Measurements from ENCODE around the gene ME3.

ME3 gene

GRCh38 chr11:86672007-86672621, at the start of gene ME3:
Gene ME3 (minus strand): TSS chr11:86672616.
- Histone ChIP-seq H3K4me1 (ENCODE audit: control insufficient read depth, insufficient read depth, low read length) (peaks cover 45% of the 10 kb centered on the region), H3K27me3 (ENCODE audit: control insufficient read depth in 1 of 2, insufficient read depth in 2 of 2, low read length in 2 of 2) (no peaks in the 10 kb centered on the region), H3K9me3 (ENCODE audit: control insufficient read depth in 2 of 2, low read length in 2 of 2) (no peaks in the 10 kb centered on the region), H3K9ac (ENCODE audit: low read length in 2 of 2) (peak within 1 kb of the TSS; percentile 90 to 94), H3K27ac (ENCODE audit: low read length) (peak within 1 kb of the TSS; percentile 98), H3K4me3 (ENCODE audit: low read length in 2 of 2) (peak within 1 kb of the TSS; percentile 48 to 85), H3K36me3 (ENCODE audit: control insufficient read depth in 2 of 2, insufficient read depth in 2 of 2, low read length in 2 of 2) (peaks cover 0 to 4% of the 10 kb centered on the region in 2 donors)

GRCh38 chr11:86722006-86722405, 49.6 kb upstream of the ME3 start:
- no peaks in the 10 kb centered on the region for H3K27me3 ChIP-seq (ENCODE audit: control insufficient read depth in 1 of 2, insufficient read depth in 2 of 2, low read length in 2 of 2)
- no peaks in the 10 kb centered on the region for H3K36me3 ChIP-seq (ENCODE audit: control insufficient read depth in 2 of 2, insufficient read depth in 2 of 2, low read length in 2 of 2)
- no peaks in the 10 kb centered on the region for H3K9me3 ChIP-seq (ENCODE audit: control insufficient read depth in 2 of 2, low read length in 2 of 2)
- no peaks in the 10 kb centered on the region for H3K4me1 ChIP-seq (ENCODE audit: control insufficient read depth, insufficient read depth, low read length)
- no peak overlapping the region for H3K27ac ChIP-seq (ENCODE audit: low read length)
- no peak overlapping the region for H3K9ac ChIP-seq (ENCODE audit: low read length in 2 of 2)
- no peak overlapping the region for H3K4me3 ChIP-seq (ENCODE audit: low read length in 2 of 2)

- no peaks in the 10 kb centered on the region for H3K9me3 ChIP-seq (ENCODE audit: control insufficient read depth in 2 of 2, low read length in 2 of 2)
Measured at GRCh38 chr11:86720546-86720945, 48.1 kb upstream of the ME3 start.

DNA sequence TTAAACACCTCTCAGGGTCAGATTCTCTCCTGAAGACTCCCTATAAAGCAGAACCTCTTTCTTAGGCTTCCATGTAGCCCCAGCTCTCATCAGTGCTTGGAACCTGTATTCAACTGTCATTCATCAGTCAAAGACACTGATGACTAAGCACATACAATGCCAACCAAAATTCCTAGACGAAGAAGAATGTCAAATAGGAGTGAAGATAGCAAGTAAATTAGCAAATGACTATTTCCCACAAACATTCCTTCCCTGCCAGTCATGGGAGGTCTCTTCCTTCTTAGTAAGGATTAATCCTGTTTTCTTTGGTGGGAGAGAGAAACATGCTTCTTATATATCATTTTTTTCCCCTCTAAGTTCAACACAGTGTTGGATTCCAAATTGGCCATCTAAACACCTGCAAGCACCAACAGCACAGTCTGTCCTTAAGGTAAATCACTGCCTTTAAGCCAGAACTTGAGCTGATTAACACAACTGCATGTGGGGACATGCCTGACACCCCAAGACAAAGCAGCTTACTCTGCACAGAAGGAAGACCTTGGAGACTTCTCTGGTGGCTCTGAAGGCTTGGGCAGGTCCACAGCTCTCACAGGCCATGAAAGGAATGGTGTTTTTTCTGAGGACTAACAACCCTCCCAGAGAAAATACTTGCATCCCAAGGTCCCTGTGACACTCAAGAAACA, 47.5 kb upstream of the ME3 start:
- H3K9me3 ChIP-seq (ENCODE audit: control insufficient read depth in 2 of 2, low read length in 2 of 2), result no peaks in the 10 kb centered on the region
- H3K4me1 ChIP-seq (ENCODE audit: control insufficient read depth, insufficient read depth, low read length), result no peaks in the 10 kb centered on the region
- no peak overlapping the region for H3K9ac ChIP-seq (ENCODE audit: low read length in 2 of 2)
- H3K36me3 ChIP-seq (ENCODE audit: control insufficient read depth in 2 of 2, insufficient read depth in 2 of 2, low read length in 2 of 2), result no peaks in the 10 kb centered on the region
- H3K4me3 ChIP-seq (ENCODE audit: low read length in 2 of 2), result no peak overlapping the region
- H3K27ac ChIP-seq (ENCODE audit: low read length), result no peak overlapping the region
- no peaks in the 10 kb centered on the region for H3K27me3 ChIP-seq (ENCODE audit: control insufficient read depth in 1 of 2, insufficient read depth in 2 of 2, low read length in 2 of 2)

More at GRCh38 chr11:86720546-86720945, 48.1 kb upstream of the ME3 start:
- H3K27ac ChIP-seq (ENCODE audit: low read length), result no peak overlapping the region
- no peaks in the 10 kb centered on the region for H3K4me1 ChIP-seq (ENCODE audit: control insufficient read depth, insufficient read depth, low read length)
- no peaks in the 10 kb centered on the region for H3K27me3 ChIP-seq (ENCODE audit: control insufficient read depth in 1 of 2, insufficient read depth in 2 of 2, low read length in 2 of 2)
- H3K36me3 ChIP-seq (ENCODE audit: control insufficient read depth in 2 of 2, insufficient read depth in 2 of 2, low read length in 2 of 2), result no peaks in the 10 kb centered on the region
- H3K4me3 ChIP-seq (ENCODE audit: low read length in 2 of 2), result no peak overlapping the region
- H3K9ac ChIP-seq (ENCODE audit: low read length in 2 of 2), result no peak overlapping the region

GRCh38 chr11:86718999-86719398, 46.6 kb upstream of the ME3 start:
- Histone ChIP-seq H3K9me3 (ENCODE audit: control insufficient read depth in 2 of 2, low read length in 2 of 2) (no peaks in the 10 kb centered on the region), H3K9ac (ENCODE audit: low read length in 2 of 2) (no peak overlapping the region), H3K27me3 (ENCODE audit: control insufficient read depth in 1 of 2, insufficient read depth in 2 of 2, low read length in 2 of 2) (no peaks in the 10 kb centered on the region), H3K4me3 (ENCODE audit: low read length in 2 of 2) (no peak overlapping the region), H3K4me1 (ENCODE audit: control insufficient read depth, insufficient read depth, low read length) (no peaks in the 10 kb centered on the region), H3K36me3 (ENCODE audit: control insufficient read depth in 2 of 2, insufficient read depth in 2 of 2, low read length in 2 of 2) (no peaks in the 10 kb centered on the region), H3K27ac (ENCODE audit: low read length) (no peak overlapping the region)

DNA sequence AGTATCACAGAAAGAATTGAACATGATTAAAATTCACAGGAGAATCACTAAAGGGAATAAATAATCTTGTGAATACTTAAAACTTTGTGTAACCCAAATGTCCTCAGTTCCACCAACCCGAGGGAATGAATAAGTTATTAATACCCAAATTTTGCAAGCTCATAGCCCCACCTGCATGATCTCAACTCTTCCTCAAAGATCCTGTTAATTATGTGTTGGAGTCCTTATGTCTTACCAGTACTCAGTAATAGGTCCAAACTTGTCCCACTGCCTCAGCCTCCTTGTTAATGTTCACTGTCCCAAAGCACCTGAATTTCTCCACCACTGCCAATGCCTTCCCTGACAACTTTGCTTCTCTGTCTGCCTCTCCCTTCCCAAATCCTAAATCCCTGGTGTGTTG, 46.1 kb upstream of the ME3 start:
- no peaks in the 10 kb centered on the region for H3K4me1 ChIP-seq (ENCODE audit: control insufficient read depth, insufficient read depth, low read length)
- H3K27ac ChIP-seq (ENCODE audit: low read length), result no peak overlapping the region
- H3K9me3 ChIP-seq (ENCODE audit: control insufficient read depth in 2 of 2, low read length in 2 of 2), result no peaks in the 10 kb centered on the region
- no peaks in the 10 kb centered on the region for H3K27me3 ChIP-seq (ENCODE audit: control insufficient read depth in 1 of 2, insufficient read depth in 2 of 2, low read length in 2 of 2)
- H3K9ac ChIP-seq (ENCODE audit: low read length in 2 of 2), result no peak overlapping the region
- H3K4me3 ChIP-seq (ENCODE audit: low read length in 2 of 2), result no peak overlapping the region
- no peaks in the 10 kb centered on the region for H3K36me3 ChIP-seq (ENCODE audit: control insufficient read depth in 2 of 2, insufficient read depth in 2 of 2, low read length in 2 of 2)

GRCh38 chr11:86717817-86718501, 45.5 kb upstream of the ME3 start:
- Histone ChIP-seq H3K27ac (ENCODE audit: low read length) (no peak overlapping the region), H3K4me3 (ENCODE audit: low read length in 2 of 2) (no peak overlapping the region), H3K9ac (ENCODE audit: low read length in 2 of 2) (no peak overlapping the region), H3K9me3 (ENCODE audit: control insufficient read depth in 2 of 2, low read length in 2 of 2) (no peaks in the 10 kb centered on the region), H3K27me3 (ENCODE audit: control insufficient read depth in 1 of 2, insufficient read depth in 2 of 2, low read length in 2 of 2) (no peaks in the 10 kb centered on the region), H3K36me3 (ENCODE audit: control insufficient read depth in 2 of 2, insufficient read depth in 2 of 2, low read length in 2 of 2) (no peaks in the 10 kb centered on the region), H3K4me1 (ENCODE audit: control insufficient read depth, insufficient read depth, low read length) (no peaks in the 10 kb centered on the region)

DNA sequence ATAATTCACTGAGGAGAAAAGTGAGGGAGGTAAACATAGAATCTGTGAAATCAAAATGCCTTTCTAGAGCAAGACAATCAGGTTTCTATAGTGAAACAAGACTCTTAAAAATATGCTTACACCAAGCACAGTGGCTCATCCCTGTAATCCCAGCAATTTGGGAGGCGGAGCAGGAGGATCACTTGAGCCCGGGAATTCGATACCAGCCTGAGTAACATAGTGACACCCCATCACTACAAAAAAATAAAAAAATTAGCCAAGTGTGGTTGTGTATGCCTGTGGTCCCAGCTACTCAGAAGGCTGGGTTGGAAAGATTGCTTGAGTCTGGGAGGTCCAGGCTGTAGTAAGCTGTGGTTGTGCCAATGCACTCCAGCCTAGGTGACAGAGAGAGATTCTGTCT, 43.2 kb upstream of the ME3 start:
- no peaks in the 10 kb centered on the region for H3K27me3 ChIP-seq (ENCODE audit: control insufficient read depth in 1 of 2, insufficient read depth in 2 of 2, low read length in 2 of 2)
- H3K4me3 ChIP-seq (ENCODE audit: low read length in 2 of 2), result no peak overlapping the region
- no peak overlapping the region for H3K27ac ChIP-seq (ENCODE audit: low read length)

DNA sequence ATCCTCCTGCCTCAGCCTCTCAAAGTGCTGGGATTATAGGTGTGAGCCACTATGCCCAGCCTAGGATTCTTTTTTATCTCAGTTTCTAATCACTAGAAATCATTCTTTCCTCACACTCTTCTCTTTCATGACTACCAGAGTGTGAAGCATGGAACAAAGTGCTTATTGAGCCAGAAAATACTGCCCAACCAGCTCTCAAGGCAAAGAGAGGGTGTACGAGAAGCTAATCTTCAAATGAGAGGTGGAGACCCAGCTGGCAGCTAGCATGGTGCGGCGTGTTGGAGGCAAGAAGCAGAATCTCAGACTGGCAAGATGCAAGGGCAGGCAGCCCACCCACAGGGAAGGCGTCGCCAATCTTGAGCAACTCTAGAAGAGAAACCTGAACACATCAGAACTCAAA, 41.1 kb upstream of the ME3 start:
- H3K4me1 ChIP-seq (ENCODE audit: control insufficient read depth, insufficient read depth, low read length), result no peaks in the 10 kb centered on the region
- H3K27me3 ChIP-seq (ENCODE audit: control insufficient read depth in 1 of 2, insufficient read depth in 2 of 2, low read length in 2 of 2), result no peaks in the 10 kb centered on the region
- no peak overlapping the region for H3K4me3 ChIP-seq (ENCODE audit: low read length in 2 of 2)
- no peaks in the 10 kb centered on the region for H3K36me3 ChIP-seq (ENCODE audit: control insufficient read depth in 2 of 2, insufficient read depth in 2 of 2, low read length in 2 of 2)
- H3K9me3 ChIP-seq (ENCODE audit: control insufficient read depth in 2 of 2, low read length in 2 of 2), result no peaks in the 10 kb centered on the region
- H3K27ac ChIP-seq (ENCODE audit: low read length), result no peak overlapping the region
- no peak overlapping the region for H3K9ac ChIP-seq (ENCODE audit: low read length in 2 of 2)

More for the DNA sequence above, 43.2 kb upstream of the ME3 start:
- H3K36me3 ChIP-seq (ENCODE audit: control insufficient read depth in 2 of 2, insufficient read depth in 2 of 2, low read length in 2 of 2), result no peaks in the 10 kb centered on the region
- H3K4me1 ChIP-seq (ENCODE audit: control insufficient read depth, insufficient read depth, low read length), result no peaks in the 10 kb centered on the region
- H3K9me3 ChIP-seq (ENCODE audit: control insufficient read depth in 2 of 2, low read length in 2 of 2), result no peaks in the 10 kb centered on the region
- H3K9ac ChIP-seq (ENCODE audit: low read length in 2 of 2), result no peak overlapping the region

- H3K4me3 ChIP-seq (ENCODE audit: low read length in 2 of 2), result no peak overlapping the region
Measured at GRCh38 chr11:86710936-86711335, 38.5 kb upstream of the ME3 start.

DNA sequence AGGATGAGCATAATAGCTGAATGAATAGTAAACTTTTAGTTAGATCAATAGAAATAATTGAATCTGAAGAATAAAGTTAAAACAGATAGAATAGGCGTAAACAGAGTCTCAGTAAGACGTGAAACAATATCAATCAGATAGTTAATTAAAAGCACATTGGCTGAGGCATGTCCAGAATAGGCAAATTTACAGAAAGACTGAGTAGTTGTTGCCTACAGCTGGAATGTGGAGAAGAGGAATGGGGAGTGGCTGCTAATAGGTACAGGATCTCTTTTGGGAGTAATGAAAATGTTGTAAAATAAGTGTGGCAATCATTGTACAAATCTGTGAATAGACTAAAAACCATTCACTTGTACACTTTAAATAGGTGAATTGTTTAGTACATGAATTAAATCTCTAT, 36.3 kb upstream of the ME3 start:
- H3K9ac ChIP-seq (ENCODE audit: low read length in 2 of 2), result no peak overlapping the region
- H3K36me3 ChIP-seq (ENCODE audit: control insufficient read depth in 2 of 2, insufficient read depth in 2 of 2, low read length in 2 of 2), result no peaks in the 10 kb centered on the region
- H3K27me3 ChIP-seq (ENCODE audit: control insufficient read depth in 1 of 2, insufficient read depth in 2 of 2, low read length in 2 of 2), result no peaks in the 10 kb centered on the region
- H3K4me3 ChIP-seq (ENCODE audit: low read length in 2 of 2), result no peak overlapping the region
- peaks cover 17% of the 10 kb centered on the region for H3K4me1 ChIP-seq (ENCODE audit: control insufficient read depth, insufficient read depth, low read length)
- H3K27ac ChIP-seq (ENCODE audit: low read length), result no peak overlapping the region
- H3K9me3 ChIP-seq (ENCODE audit: control insufficient read depth in 2 of 2, low read length in 2 of 2), result no peaks in the 10 kb centered on the region

More at GRCh38 chr11:86710936-86711335, 38.5 kb upstream of the ME3 start:
- no peak overlapping the region for H3K9ac ChIP-seq (ENCODE audit: low read length in 2 of 2)
- peaks cover 8% of the 10 kb centered on the region for H3K4me1 ChIP-seq (ENCODE audit: control insufficient read depth, insufficient read depth, low read length)
- no peaks in the 10 kb centered on the region for H3K9me3 ChIP-seq (ENCODE audit: control insufficient read depth in 2 of 2, low read length in 2 of 2)
- no peaks in the 10 kb centered on the region for H3K36me3 ChIP-seq (ENCODE audit: control insufficient read depth in 2 of 2, insufficient read depth in 2 of 2, low read length in 2 of 2)
- H3K27ac ChIP-seq (ENCODE audit: low read length), result no peak overlapping the region
- no peaks in the 10 kb centered on the region for H3K27me3 ChIP-seq (ENCODE audit: control insufficient read depth in 1 of 2, insufficient read depth in 2 of 2, low read length in 2 of 2)

All from stomach smooth muscle (tissue), 2 donors.